ENCODE results near the gene HIPK1.
"Not testable (repeated sequence)": the region's sequence is repeated elsewhere in the genome, so short reads cannot be mapped to it uniquely, and the experiment has no call there.

GRCh38 chr1:113948151-113948550 lies 19.0 kb downstream of the HIPK1 start:
- not testable (repeated sequence) for TF ChIP-seq CTCF, POLR2A (IDR thresholded peaks at IDR 0.05)
